MCF 10A (cell line): ENCODE measurements around the gene NFU1. TPM values are rescaled to one million over a fixed set of nuclear protein-coding genes. Genes with fewer than 3 reads are reported as not detected.
A peak's percentile ranks its signal among the peaks of the same experiment; 100 is the strongest.

ENCODE experiments used
- BruUV-seq: library from RNA; stranded (reverse); fragments of 400-500 nt; replicated peaks from 2 replicates; lab custom pipeline; 2021; lab: Mats Ljungman, UMichigan
- CTCF ChIA-PET: fragments of 300-600 bp; sonication (Branson Sonifier 250); formaldehyde crosslinking; extraction: SDS; loops from one replicate; lab custom pipeline; 2021; ENCODE audit warnings: antibody characterized with exemption, inconsistent platforms; lab: Yijun Ruan, JAX
- POLR2A ChIA-PET: fragments of 300-600, 350-650 bp; sonication (Branson Sonifier 250); formaldehyde crosslinking; extraction: SDS; loops from one replicate; lab custom pipeline; 2020; ENCODE audit warnings: antibody characterized with exemption, inconsistent platforms; lab: Yijun Ruan, JAX
- DNase-seq: peaks from one replicate; pipeline ENCODE4 v3.0.0-alpha.2; 2018; ENCODE audit not compliant: unreplicated experiment
- H3K27ac Mint-ChIP-seq: one replicate; pipeline ENCODE4 v1.8.0; 2022; ENCODE audit warnings: mild to moderate bottlenecking, low read depth, mixed read lengths; ENCODE audit not compliant: unreplicated experiment
- H3K27me3 Mint-ChIP-seq: one replicate; pipeline ENCODE4 v1.8.0; 2022; ENCODE audit warnings: mixed read lengths; ENCODE audit not compliant: insufficient read depth, unreplicated experiment
- H3K36me3 Mint-ChIP-seq: one replicate; pipeline ENCODE4 v1.8.0; 2022; ENCODE audit warnings: mild to moderate bottlenecking, moderate library complexity, mixed read lengths; ENCODE audit not compliant: insufficient read depth, unreplicated experiment
- H3K4me1 Mint-ChIP-seq: one replicate; pipeline ENCODE4 v1.8.0; 2022; ENCODE audit warnings: mixed read lengths; ENCODE audit not compliant: insufficient read depth, unreplicated experiment
- H3K4me3 Mint-ChIP-seq: one replicate; pipeline ENCODE4 v1.8.0; 2022; ENCODE audit warnings: mild to moderate bottlenecking, moderate library complexity, mixed read lengths; ENCODE audit not compliant: unreplicated experiment
- H3K9me3 Mint-ChIP-seq: one replicate; pipeline ENCODE4 v1.8.0; 2022; ENCODE audit warnings: mixed read lengths; ENCODE audit not compliant: unreplicated experiment
- intact Hi-C: fragments of 100-400 bp; cut with micrococcal nuclease; formaldehyde crosslinking; loops from 2 replicates; pipeline ENCODE4 v1.14.1; 2022
- total RNA-seq: library from RNA; stranded (reverse); gene quantifications from 2 replicates; pipeline ENCODE4 v1.2.3, GENCODE V29; 2022
- TF ChIP-seq, protein P1 (sequence below): fragments of 200-600 bp; IDR thresholded peaks from one replicate; pipeline ENCODE4 v1.8.0; 2022; ENCODE audit warnings: antibody characterized with exemption, mild to moderate bottlenecking; ENCODE audit not compliant: unreplicated experiment

The NFU1 gene
- total RNA-seq, 1 experiment from 2014 or later = 32.3 TPM

DNA sequence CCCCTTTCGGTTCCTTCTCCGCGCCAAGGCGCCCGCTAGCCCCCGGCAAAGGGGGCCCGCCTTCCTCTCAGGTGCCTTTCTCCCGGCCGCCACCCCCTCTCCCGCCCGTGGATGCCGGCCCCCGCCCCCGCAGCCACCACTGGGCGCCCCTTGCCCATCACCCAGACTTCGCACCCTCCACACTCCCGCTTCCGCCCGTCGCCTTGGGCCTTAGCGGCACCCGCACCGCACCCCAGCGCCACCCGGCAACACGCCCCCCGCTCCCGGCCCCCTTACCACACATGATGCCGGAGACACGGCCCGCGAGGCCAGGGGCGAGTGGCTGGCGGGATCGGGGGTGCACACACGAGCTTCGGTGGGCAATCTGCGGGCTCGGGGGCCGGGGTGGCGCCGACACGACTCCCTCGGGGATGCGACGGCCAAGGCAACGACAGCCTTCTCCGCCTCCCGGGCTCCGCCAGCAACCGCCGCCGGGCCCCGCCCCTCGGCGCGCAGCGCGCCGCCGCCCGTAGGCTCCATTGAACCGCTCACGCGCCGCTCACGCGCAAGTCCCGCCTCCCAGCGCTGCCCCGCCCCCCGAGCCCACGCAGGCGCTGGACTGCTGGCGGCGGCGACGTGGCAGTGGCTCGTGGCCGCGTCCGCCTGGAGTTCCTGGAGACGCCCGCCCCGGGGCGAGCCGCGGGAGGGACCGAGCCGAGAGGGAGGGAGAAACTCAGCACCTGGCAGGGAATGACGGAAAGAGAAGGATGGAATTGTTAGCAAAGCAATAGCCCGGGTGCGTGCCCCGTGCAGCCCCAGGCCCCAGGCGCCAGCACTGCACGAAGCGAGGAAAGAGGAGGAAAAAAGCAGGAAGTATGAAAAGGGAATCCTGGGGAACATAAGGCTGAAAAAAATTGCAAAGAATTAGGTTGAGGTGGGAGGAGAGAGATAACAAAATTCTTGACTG is 50.2 kb downstream of the NFU1 start, which contains the start of gene GFPT1:
TSS of gene GFPT1 (minus strand) at position 439 of the 946 bp plus-strand sequence. CDS start at position 283, 156 bp downstream.
- TF ChIP-seq, protein P1, sequence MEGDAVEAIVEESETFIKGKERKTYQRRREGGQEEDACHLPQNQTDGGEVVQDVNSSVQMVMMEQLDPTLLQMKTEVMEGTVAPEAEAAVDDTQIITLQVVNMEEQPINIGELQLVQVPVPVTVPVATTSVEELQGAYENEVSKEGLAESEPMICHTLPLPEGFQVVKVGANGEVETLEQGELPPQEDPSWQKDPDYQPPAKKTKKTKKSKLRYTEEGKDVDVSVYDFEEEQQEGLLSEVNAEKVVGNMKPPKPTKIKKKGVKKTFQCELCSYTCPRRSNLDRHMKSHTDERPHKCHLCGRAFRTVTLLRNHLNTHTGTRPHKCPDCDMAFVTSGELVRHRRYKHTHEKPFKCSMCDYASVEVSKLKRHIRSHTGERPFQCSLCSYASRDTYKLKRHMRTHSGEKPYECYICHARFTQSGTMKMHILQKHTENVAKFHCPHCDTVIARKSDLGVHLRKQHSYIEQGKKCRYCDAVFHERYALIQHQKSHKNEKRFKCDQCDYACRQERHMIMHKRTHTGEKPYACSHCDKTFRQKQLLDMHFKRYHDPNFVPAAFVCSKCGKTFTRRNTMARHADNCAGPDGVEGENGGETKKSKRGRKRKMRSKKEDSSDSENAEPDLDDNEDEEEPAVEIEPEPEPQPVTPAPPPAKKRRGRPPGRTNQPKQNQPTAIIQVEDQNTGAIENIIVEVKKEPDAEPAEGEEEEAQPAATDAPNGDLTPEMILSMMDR = no peak
- Mint-ChIP-seq H3K9me3 (no peaks in the 10 kb centered on the region), H3K4me1 (peaks cover 35% of the 10 kb centered on the region), H3K4me3 (peak within 1 kb of the TSS; percentile 90), H3K36me3 (peaks cover 22% of the 10 kb centered on the region), H3K27me3 (no peaks in the 10 kb centered on the region), H3K27ac (peak within 1 kb of the TSS; percentile 96)
- no TSS peak for BruUV-seq
- intact Hi-C loops = loop anchor here (2.0 kb wide), 1 partner anchor 328 kb away; no protein-coding TSS in a partner anchor
- DNase-seq = peak; percentile 90
- POLR2A ChIA-PET = interaction anchor here (0.8 to 3.8 kb wide), 6 partner anchors 10 to 329 kb away, joined by 3 to 32 read pairs (median 4); partner anchors contain the start of gene NFU1
- CTCF ChIA-PET = interaction anchor here (0.6 to 1.3 kb wide), 3 partner anchors 10 to 51 kb away, joined by 3 to 7 read pairs (median 4); partner anchors contain the start of gene NFU1

DNA sequence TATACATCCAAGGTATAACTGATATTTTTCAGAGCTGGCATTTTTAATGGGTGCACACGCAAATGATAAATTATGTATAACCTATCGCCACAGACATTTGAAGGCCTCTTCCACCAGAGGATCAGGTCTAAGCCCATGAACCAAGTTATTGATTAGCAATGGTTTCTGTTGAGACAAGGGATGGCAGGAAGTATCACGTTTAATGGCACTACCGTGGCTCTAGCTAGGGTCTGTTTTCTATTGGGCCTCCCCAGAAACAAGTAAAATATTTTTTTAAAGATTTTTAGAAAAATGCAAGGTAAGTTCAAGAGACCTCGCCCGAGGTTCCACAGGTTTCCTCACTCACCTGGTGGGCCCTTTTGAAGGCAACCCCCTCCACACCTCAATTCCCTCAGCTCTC is 50.9 kb downstream of the NFU1 start:
- TF ChIP-seq, protein P1 = no peak
- Mint-ChIP-seq H3K9me3 (no peaks in the 10 kb centered on the region), H3K27ac (peak overlapping the region; percentile 96), H3K27me3 (no peaks in the 10 kb centered on the region), H3K4me3 (peak overlapping the region; percentile 90), H3K36me3 (peaks cover 22% of the 10 kb centered on the region), H3K4me1 (peaks cover 38% of the 10 kb centered on the region)
- CTCF ChIA-PET = interaction anchor here (0.6 to 2.7 kb wide), 5 partner anchors 9 to 77 kb away, joined by 3 to 14 read pairs (median 4); partner anchors contain the start of gene NFU1
- POLR2A ChIA-PET = interaction anchor here (0.8 to 3.8 kb wide), 6 partner anchors 9 to 330 kb away, joined by 3 to 32 read pairs (median 4); partner anchors contain the start of gene NFU1
- BruUV-seq = TSS peak; percentile 55
- intact Hi-C loops = loop anchor here (2.0 kb wide), 1 partner anchor 328 kb away; no protein-coding TSS in a partner anchor
- peak; percentile 4 for DNase-seq

DNA sequence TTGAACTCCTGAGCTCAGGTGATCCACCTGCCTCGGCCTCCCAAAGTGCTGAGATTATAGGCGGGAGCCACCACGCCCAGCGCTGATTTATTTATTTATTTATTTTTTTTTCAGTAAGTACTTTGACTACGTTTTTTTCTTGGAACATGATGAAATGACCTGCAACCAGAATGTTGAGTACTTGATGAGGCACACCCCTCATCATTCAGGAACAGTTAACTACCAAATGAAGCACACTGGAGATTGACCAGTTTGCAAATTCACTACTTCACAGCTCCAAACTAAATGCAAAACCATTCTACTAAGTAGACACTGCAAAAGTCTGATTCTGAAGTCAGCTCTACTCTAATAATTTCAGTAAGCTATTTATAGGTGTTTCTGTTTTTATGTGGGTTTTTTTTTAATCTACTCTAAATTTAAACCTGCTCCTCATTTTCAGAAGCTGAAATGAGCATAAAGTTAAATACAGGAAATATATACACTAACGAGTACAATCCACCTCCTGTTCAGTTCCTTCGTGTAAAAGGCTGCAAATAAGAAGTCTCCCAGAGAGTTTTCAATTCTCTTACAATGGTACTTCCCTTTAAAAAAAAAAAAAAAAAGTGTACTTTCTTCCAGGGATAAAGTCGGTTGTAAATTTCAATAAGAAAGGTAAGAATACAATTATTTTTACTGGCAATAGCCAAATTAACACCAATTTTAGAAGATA is 51.6 kb downstream of the NFU1 start:
- no peaks in the 10 kb centered on the region for H3K9me3 Mint-ChIP-seq

More for the DNA sequence above, 51.6 kb downstream of the NFU1 start:
- peak overlapping the region; percentile 96 for H3K27ac Mint-ChIP-seq
- BruUV-seq = TSS peak; percentile 95
- DNase-seq = peak; percentile 31
- H3K4me1 Mint-ChIP-seq = peaks cover 44% of the 10 kb centered on the region
- POLR2A ChIA-PET = interaction anchor here (0.6 to 3.8 kb wide), 4 partner anchors 8 to 461 kb away, joined by 3 to 32 read pairs (median 5); partner anchors contain the start of gene NFU1
- TF ChIP-seq, protein P1 = no peak
- H3K36me3 Mint-ChIP-seq = peaks cover 25% of the 10 kb centered on the region
- H3K4me3 Mint-ChIP-seq = peak overlapping the region; percentile 90
- intact Hi-C loops = loop anchor here (2.0 kb wide), 1 partner anchor 329 kb away; no protein-coding TSS in a partner anchor
- H3K27me3 Mint-ChIP-seq = no peaks in the 10 kb centered on the region
- CTCF ChIA-PET = interaction anchor here (0.7 to 2.7 kb wide), 6 partner anchors 10 to 308 kb away, joined by 3 to 14 read pairs (median 4); partner anchors contain the start of gene NFU1
